WTC11 (cell line): ENCODE measurements around the gene FAM241A. TPM values are rescaled to one million over a fixed set of nuclear protein-coding genes. Genes with fewer than 3 reads are reported as not detected.

Source experiments
- ATAC-seq: fragments of 200-7000 bp; cut with Tn5 transposase; 2 replicates; pipeline ENCODE4 v1.10.0; 2021; ENCODE audit warnings: mild to moderate bottlenecking, moderate library complexity
- CTCF ChIA-PET: fragments of 300-600 bp; sonication (Branson Sonifier 250); formaldehyde crosslinking; loops from one replicate; lab custom pipeline; 2021; ENCODE audit warnings: antibody characterized with exemption; lab: Charles Lee
- POLR2A ChIA-PET: fragments of 350-600 bp; sonication (Branson Sonifier 250); formaldehyde crosslinking; loops from one replicate; lab custom pipeline; 2021; ENCODE audit warnings: antibody characterized with exemption; lab: Charles Lee
- DNase-seq: peaks from one replicate; pipeline ENCODE4 v3.0.0; 2021; ENCODE audit warnings: low spot score
- H3K27ac Mint-ChIP-seq: 2 replicates; pipeline ENCODE4 v1.8.0; 2021; ENCODE audit warnings: mixed read lengths
- H3K27me3 Mint-ChIP-seq: 2 replicates; pipeline ENCODE4 v1.8.0; 2021; ENCODE audit warnings: low read depth, mild to moderate bottlenecking, moderate library complexity, mixed read lengths
- H3K36me3 Mint-ChIP-seq: 2 replicates; pipeline ENCODE4 v1.8.0; 2021; ENCODE audit warnings: mixed read lengths
- H3K4me1 Mint-ChIP-seq: 2 replicates; pipeline ENCODE4 v1.8.0; 2022; ENCODE audit warnings: mixed read lengths
- H3K4me3 Mint-ChIP-seq: 2 replicates; pipeline ENCODE4 v1.8.0; 2021; ENCODE audit warnings: mild to moderate bottlenecking, moderate library complexity, mixed read lengths
- H3K9me3 Mint-ChIP-seq: 2 replicates; pipeline ENCODE4 v1.8.0; 2021; ENCODE audit warnings: mixed read lengths
- CBFB ChIP-seq: sonication (generic); formaldehyde crosslinking; IDR thresholded peaks from 2 replicates; pipeline ENCODE4 v1.8.1; 2022; ENCODE audit warnings: mild to moderate bottlenecking, low read depth, missing genetic modification reagents
- CREB1 ChIP-seq: sonication (generic); formaldehyde crosslinking; IDR thresholded peaks from 2 replicates; pipeline ENCODE4 v1.8.0; 2023; ENCODE audit warnings: mild to moderate bottlenecking, missing genetic modification reagents
- FOXJ3 ChIP-seq: sonication (generic); formaldehyde crosslinking; IDR thresholded peaks from 2 replicates; pipeline ENCODE4 v1.9.0; 2021; ENCODE audit warnings: missing genetic modification reagents, mild to moderate bottlenecking, borderline replicate concordance
- GRHL2 ChIP-seq: fragments of 250-450 bp; sonication (Bioruptor Pico); IDR thresholded peaks from 2 replicates; pipeline ENCODE4 v1.8.0; 2022; ENCODE audit warnings: mild to moderate bottlenecking, moderate library complexity; ENCODE audit not compliant: insufficient replicate concordance, severe bottlenecking
- HMGA2 ChIP-seq: fragments of 250-450 bp; sonication (Bioruptor Pico); IDR thresholded peaks from 2 replicates; pipeline ENCODE4 v1.4.0; 2021; ENCODE audit warnings: mild to moderate bottlenecking, moderate library complexity
- HMGXB4 ChIP-seq: sonication (generic); formaldehyde crosslinking; IDR thresholded peaks from 2 replicates; pipeline ENCODE4 v1.8.1; 2023; ENCODE audit warnings: mild to moderate bottlenecking, moderate library complexity, missing genetic modification reagents
- JAZF1 ChIP-seq: fragments of 250-450 bp; sonication (Bioruptor Pico); IDR thresholded peaks from 2 replicates; pipeline ENCODE4 v1.9.0; 2021; ENCODE audit warnings: moderate library complexity, mild to moderate bottlenecking, inconsistent platforms
- KAT7 ChIP-seq: sonication (generic); formaldehyde crosslinking; IDR thresholded peaks from 2 replicates; pipeline ENCODE4 v1.8.1; 2023; ENCODE audit warnings: missing genetic modification reagents, mild to moderate bottlenecking, borderline replicate concordance
- MLX ChIP-seq: sonication (generic); formaldehyde crosslinking; IDR thresholded peaks from 2 replicates; pipeline ENCODE4 v1.8.1; 2023; ENCODE audit warnings: mild to moderate bottlenecking, missing genetic modification reagents, moderate library complexity
- MXD4 ChIP-seq: fragments of 250-450 bp; sonication (Bioruptor Pico); IDR thresholded peaks from 2 replicates; pipeline ENCODE4 v1.8.0; 2021; ENCODE audit warnings: mild to moderate bottlenecking, moderate library complexity, borderline replicate concordance
- NR1H2 ChIP-seq: sonication (generic); formaldehyde crosslinking; IDR thresholded peaks from 2 replicates; pipeline ENCODE4 v1.9.0; 2021; ENCODE audit warnings: mild to moderate bottlenecking, moderate library complexity, missing genetic modification reagents
- NR3C1 ChIP-seq: sonication (generic); formaldehyde crosslinking; conservative IDR thresholded peaks from 2 replicates; pipeline ENCODE4 v1.8.1; 2023; ENCODE audit warnings: low read depth, mild to moderate bottlenecking, missing genetic modification reagents
- OVOL2 ChIP-seq: fragments of 250-450 bp; sonication (Bioruptor Pico); IDR thresholded peaks from 2 replicates; pipeline ENCODE4 v1.9.0; 2021; ENCODE audit warnings: mild to moderate bottlenecking, borderline replicate concordance
- SMAD3 ChIP-seq: sonication (generic); formaldehyde crosslinking; IDR thresholded peaks from 2 replicates; pipeline ENCODE4 v1.8.0; 2022; ENCODE audit warnings: missing genetic modification reagents, mild to moderate bottlenecking, borderline replicate concordance
- ZNF138 ChIP-seq: sonication (generic); formaldehyde crosslinking; conservative IDR thresholded peaks from 2 replicates; pipeline ENCODE4 v1.8.1; 2022; ENCODE audit warnings: mild to moderate bottlenecking, moderate library complexity, missing genetic modification reagents
- ZNF425 ChIP-seq: fragments of 250-450 bp; sonication (Bioruptor Pico); conservative IDR thresholded peaks from 2 replicates; pipeline ENCODE4 v1.9.0; 2021; ENCODE audit warnings: mild to moderate bottlenecking
- total RNA-seq: library from RNA; stranded (reverse); gene quantifications from 3 replicates; pipeline ENCODE4 v1.2.3, GENCODE V29; 2021
- TF ChIP-seq, protein P1 (sequence below): fragments of 250-450 bp; sonication (Bioruptor Pico); IDR thresholded peaks from 2 replicates; pipeline ENCODE4 v1.9.0; 2021; ENCODE audit warnings: mild to moderate bottlenecking
- TF ChIP-seq, protein P2 (sequence below): sonication (generic); formaldehyde crosslinking; IDR thresholded peaks from 2 replicates; pipeline ENCODE4 v1.8.1; 2022; ENCODE audit warnings: low read depth, mild to moderate bottlenecking, moderate library complexity, missing genetic modification reagents, borderline replicate concordance
- TF ChIP-seq, protein P3 (sequence below): sonication (generic); formaldehyde crosslinking; conservative IDR thresholded peaks from 2 replicates; pipeline ENCODE4 v1.8.1; 2023; ENCODE audit warnings: mild to moderate bottlenecking, low read depth, missing genetic modification reagents, moderate library complexity
- TF ChIP-seq, protein P4 (sequence below): sonication (generic); formaldehyde crosslinking; IDR thresholded peaks from 2 replicates; pipeline ENCODE4 v1.8.0; 2023; ENCODE audit warnings: missing genetic modification reagents

Gene FAM241A
- total RNA-seq, 1 experiment from 2014 or later, result 0.22 TPM

DNA sequence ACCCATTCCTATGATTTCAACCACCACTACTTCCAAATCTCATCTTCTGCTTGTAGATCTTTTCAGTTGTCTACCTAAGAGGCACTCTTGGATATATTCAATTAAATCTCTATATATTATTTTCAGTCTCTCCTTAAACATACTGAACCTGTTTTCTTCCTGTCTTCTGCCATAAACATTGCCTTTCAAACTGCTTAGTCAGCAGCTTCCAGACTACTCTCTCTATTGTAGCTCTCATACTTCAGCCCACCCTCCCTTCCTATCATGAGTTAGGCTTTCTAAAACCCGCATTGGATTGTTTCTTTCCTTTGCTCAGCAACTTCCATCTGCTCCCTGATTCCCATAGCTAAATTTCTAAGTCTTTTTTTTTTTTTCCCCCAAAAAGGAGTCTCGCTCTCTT is 90.8 kb downstream of the FAM241A start:
- POLR2A ChIA-PET, result interaction anchor here (0.5 kb wide), 1 partner anchor 237 kb away, joined by 3 read pairs; no protein-coding TSS in a partner anchor
- no peak overlapping the region for H3K4me3 Mint-ChIP-seq
- no peak for ATAC-seq

More for the DNA sequence above, 90.8 kb downstream of the FAM241A start:
- H3K9me3 Mint-ChIP-seq, result no peaks in the 10 kb centered on the region
- H3K4me1 Mint-ChIP-seq, result peaks cover 48% of the 10 kb centered on the region
- no peaks in the 10 kb centered on the region for H3K36me3 Mint-ChIP-seq
- H3K27ac Mint-ChIP-seq, result no peak overlapping the region
- no peak for TF ChIP-seq MLX (CRISPR knock-in tag)
- TF ChIP-seq CREB1 (CRISPR knock-in tag), result no peak
- no peak for TF ChIP-seq NR1H2 (CRISPR knock-in tag)
- TF ChIP-seq ZNF425 (CRISPR knock-in tag), result no peak
- TF ChIP-seq FOXJ3 (CRISPR knock-in tag), result no peak
- no peak for TF ChIP-seq HMGA2 (CRISPR knock-in tag)
- no peak for TF ChIP-seq MXD4 (CRISPR knock-in tag)
- no peak for TF ChIP-seq JAZF1
- TF ChIP-seq GRHL2 (CRISPR knock-in tag), result no peak
- TF ChIP-seq, protein P1, sequence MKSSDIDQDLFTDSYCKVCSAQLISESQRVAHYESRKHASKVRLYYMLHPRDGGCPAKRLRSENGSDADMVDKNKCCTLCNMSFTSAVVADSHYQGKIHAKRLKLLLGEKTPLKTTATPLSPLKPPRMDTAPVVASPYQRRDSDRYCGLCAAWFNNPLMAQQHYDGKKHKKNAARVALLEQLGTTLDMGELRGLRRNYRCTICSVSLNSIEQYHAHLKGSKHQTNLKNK (CRISPR knock-in tag), result no peak
- TF ChIP-seq, protein P2, sequence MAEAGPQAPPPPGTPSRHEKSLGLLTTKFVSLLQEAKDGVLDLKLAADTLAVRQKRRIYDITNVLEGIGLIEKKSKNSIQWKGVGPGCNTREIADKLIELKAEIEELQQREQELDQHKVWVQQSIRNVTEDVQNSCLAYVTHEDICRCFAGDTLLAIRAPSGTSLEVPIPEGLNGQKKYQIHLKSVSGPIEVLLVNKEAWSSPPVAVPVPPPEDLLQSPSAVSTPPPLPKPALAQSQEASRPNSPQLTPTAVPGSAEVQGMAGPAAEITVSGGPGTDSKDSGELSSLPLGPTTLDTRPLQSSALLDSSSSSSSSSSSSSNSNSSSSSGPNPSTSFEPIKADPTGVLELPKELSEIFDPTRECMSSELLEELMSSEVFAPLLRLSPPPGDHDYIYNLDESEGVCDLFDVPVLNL (CRISPR knock-in tag), result no peak
- TF ChIP-seq CBFB, result no peak
- TF ChIP-seq HMGXB4 (CRISPR knock-in tag), result no peak
- no peak for TF ChIP-seq SMAD3
- TF ChIP-seq OVOL2 (CRISPR knock-in tag), result no peak
- no peak for TF ChIP-seq ZNF138
- TF ChIP-seq NR3C1, result no peak
- TF ChIP-seq, protein P3, sequence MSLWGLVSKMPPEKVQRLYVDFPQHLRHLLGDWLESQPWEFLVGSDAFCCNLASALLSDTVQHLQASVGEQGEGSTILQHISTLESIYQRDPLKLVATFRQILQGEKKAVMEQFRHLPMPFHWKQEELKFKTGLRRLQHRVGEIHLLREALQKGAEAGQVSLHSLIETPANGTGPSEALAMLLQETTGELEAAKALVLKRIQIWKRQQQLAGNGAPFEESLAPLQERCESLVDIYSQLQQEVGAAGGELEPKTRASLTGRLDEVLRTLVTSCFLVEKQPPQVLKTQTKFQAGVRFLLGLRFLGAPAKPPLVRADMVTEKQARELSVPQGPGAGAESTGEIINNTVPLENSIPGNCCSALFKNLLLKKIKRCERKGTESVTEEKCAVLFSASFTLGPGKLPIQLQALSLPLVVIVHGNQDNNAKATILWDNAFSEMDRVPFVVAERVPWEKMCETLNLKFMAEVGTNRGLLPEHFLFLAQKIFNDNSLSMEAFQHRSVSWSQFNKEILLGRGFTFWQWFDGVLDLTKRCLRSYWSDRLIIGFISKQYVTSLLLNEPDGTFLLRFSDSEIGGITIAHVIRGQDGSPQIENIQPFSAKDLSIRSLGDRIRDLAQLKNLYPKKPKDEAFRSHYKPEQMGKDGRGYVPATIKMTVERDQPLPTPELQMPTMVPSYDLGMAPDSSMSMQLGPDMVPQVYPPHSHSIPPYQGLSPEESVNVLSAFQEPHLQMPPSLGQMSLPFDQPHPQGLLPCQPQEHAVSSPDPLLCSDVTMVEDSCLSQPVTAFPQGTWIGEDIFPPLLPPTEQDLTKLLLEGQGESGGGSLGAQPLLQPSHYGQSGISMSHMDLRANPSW, result no peak
- no peak for TF ChIP-seq KAT7 (CRISPR knock-in tag)
- TF ChIP-seq, protein P4, sequence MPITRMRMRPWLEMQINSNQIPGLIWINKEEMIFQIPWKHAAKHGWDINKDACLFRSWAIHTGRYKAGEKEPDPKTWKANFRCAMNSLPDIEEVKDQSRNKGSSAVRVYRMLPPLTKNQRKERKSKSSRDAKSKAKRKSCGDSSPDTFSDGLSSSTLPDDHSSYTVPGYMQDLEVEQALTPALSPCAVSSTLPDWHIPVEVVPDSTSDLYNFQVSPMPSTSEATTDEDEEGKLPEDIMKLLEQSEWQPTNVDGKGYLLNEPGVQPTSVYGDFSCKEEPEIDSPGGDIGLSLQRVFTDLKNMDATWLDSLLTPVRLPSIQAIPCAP (CRISPR knock-in tag), result no peak
- CTCF ChIA-PET, result interaction anchor here (0.5 to 5.7 kb wide), 5 partner anchors 137 to 349 kb away, joined by 3 to 52 read pairs (median 4); no protein-coding TSS in a partner anchor
- no peak for DNase-seq
- H3K27me3 Mint-ChIP-seq, result no peaks in the 10 kb centered on the region
